ENCODE results near the gene SLC6A18. TPM values are rescaled to one million over a fixed set of nuclear protein-coding genes. Genes with fewer than 3 reads are reported as not detected.

SLC6A18 gene
- total and polyA plus RNA-seq, 2 of the 13 experiments (the other 11 are each of a cell fraction or from before 2014, with no cell fraction given) = not detected

DNA sequence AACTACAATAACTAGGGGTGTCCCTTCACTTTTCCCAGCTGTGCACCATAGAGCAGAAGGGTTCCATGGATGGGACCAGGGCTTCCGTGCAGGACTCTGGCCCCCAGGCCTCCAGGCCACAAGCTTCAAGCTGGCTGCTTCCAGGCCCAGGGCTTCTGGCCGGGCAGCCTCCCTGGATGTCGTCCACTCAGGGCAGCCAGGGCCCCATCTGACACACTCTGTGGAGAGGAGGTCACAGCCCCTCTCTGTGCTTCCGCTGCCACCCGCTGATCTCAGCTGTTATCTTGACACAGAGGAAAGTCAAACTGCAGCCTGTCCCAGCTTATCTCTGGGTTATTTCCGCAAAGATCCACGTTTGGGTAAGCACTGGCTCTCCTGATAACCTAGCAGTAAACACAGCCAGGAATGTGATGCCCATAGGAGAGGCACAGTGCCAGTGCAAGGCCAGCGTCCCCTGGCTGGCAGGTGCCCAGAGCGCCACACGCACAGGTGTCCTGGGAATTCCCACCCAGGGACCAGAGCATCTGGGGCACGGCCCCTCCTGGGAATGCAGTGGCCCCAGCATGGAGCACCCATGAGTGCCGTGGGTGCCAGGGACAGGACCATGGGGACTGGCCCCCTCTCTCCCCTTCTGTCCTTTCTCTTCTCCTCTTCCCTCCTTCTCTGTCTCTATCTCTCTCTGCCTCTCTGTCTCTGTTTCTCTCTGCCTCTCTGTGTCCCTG is 39.4 kb upstream of the SLC6A18 start (continued):
- TF ChIP-seq, protein P1, sequence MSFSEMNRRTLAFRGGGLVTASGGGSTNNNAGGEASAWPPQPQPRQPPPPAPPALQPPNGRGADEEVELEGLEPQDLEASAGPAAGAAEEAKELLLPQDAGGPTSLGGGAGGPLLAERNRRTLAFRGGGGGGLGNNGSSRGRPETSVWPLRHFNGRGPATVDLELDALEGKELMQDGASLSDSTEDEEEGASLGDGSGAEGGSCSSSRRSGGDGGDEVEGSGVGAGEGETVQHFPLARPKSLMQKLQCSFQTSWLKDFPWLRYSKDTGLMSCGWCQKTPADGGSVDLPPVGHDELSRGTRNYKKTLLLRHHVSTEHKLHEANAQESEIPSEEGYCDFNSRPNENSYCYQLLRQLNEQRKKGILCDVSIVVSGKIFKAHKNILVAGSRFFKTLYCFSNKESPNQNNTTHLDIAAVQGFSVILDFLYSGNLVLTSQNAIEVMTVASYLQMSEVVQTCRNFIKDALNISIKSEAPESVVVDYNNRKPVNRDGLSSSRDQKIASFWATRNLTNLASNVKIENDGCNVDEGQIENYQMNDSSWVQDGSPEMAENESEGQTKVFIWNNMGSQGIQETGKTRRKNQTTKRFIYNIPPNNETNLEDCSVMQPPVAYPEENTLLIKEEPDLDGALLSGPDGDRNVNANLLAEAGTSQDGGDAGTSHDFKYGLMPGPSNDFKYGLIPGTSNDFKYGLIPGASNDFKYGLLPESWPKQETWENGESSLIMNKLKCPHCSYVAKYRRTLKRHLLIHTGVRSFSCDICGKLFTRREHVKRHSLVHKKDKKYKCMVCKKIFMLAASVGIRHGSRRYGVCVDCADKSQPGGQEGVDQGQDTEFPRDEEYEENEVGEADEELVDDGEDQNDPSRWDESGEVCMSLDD (CRISPR knock-in tag; IDR thresholded peaks at IDR 0.05; ENCODE audit: borderline replicate concordance) = no peak
- TF ChIP-seq RXRA (CRISPR knock-in tag; IDR thresholded peaks at IDR 0.05) (peak; percentile 88; the same call in 1 of the 2 replicates), ZBTB20 (CRISPR knock-in tag; IDR thresholded peaks at IDR 0.05; ENCODE audit: borderline replicate concordance, low read depth) (peak; percentile 71; the same call in 1 of the 2 replicates), ZNF781 (CRISPR knock-in tag; IDR thresholded peaks at IDR 0.05; ENCODE audit: borderline replicate concordance, not compliant biosample characterization) (peak; percentile 30), LCORL (IDR thresholded peaks at IDR 0.05) (no peak), LCORL (CRISPR knock-in tag; IDR thresholded peaks at IDR 0.05) (peak; percentile 94), SOX6 (IDR thresholded peaks at IDR 0.05) (no peak), SOX6 (CRISPR knock-in tag; IDR thresholded peaks at IDR 0.05) (peak; percentile 75), ZSCAN9 (CRISPR knock-in tag; IDR thresholded peaks at IDR 0.05; ENCODE audit: borderline replicate concordance) (0 out of 2 replicates have a peak, but pooled peaks have one; percentile 38), ZNF788 (CRISPR knock-in tag; IDR thresholded peaks at IDR 0.05; ENCODE audit: borderline replicate concordance) (peak; percentile 57; the same call in 1 of the 2 replicates), ARNTL (CRISPR knock-in tag; IDR thresholded peaks at IDR 0.05) (no peak), SAP130 (CRISPR knock-in tag; IDR thresholded peaks at IDR 0.05; ENCODE audit: low read depth) (peak; percentile 88), ZNF101 (CRISPR knock-in tag; IDR thresholded peaks at IDR 0.05; ENCODE audit: borderline replicate concordance, low read depth) (no peak), GATA4 (IDR thresholded peaks at IDR 0.05; ENCODE audit: borderline replicate concordance, low read depth) (peak; percentile 93), NFYB (CRISPR knock-in tag; IDR thresholded peaks at IDR 0.05) (no peak), ZNF296 (CRISPR knock-in tag; conservative IDR thresholded peaks at IDR 0.05) (peak; percentile 91; the same call in 1 of the 2 replicates)
- TF ChIP-seq, protein P2, sequence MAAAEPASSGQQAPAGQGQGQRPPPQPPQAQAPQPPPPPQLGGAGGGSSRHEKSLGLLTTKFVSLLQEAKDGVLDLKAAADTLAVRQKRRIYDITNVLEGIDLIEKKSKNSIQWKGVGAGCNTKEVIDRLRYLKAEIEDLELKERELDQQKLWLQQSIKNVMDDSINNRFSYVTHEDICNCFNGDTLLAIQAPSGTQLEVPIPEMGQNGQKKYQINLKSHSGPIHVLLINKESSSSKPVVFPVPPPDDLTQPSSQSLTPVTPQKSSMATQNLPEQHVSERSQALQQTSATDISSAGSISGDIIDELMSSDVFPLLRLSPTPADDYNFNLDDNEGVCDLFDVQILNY (CRISPR knock-in tag; conservative IDR thresholded peaks at IDR 0.05) = no peak
- TF ChIP-seq, protein P3, sequence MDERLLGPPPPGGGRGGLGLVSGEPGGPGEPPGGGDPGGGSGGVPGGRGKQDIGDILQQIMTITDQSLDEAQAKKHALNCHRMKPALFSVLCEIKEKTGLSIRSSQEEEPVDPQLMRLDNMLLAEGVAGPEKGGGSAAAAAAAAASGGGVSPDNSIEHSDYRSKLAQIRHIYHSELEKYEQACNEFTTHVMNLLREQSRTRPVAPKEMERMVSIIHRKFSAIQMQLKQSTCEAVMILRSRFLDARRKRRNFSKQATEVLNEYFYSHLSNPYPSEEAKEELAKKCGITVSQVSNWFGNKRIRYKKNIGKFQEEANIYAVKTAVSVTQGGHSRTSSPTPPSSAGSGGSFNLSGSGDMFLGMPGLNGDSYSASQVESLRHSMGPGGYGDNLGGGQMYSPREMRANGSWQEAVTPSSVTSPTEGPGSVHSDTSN (CRISPR knock-in tag; IDR thresholded peaks at IDR 0.05) = no peak
- TF ChIP-seq, protein P4, sequence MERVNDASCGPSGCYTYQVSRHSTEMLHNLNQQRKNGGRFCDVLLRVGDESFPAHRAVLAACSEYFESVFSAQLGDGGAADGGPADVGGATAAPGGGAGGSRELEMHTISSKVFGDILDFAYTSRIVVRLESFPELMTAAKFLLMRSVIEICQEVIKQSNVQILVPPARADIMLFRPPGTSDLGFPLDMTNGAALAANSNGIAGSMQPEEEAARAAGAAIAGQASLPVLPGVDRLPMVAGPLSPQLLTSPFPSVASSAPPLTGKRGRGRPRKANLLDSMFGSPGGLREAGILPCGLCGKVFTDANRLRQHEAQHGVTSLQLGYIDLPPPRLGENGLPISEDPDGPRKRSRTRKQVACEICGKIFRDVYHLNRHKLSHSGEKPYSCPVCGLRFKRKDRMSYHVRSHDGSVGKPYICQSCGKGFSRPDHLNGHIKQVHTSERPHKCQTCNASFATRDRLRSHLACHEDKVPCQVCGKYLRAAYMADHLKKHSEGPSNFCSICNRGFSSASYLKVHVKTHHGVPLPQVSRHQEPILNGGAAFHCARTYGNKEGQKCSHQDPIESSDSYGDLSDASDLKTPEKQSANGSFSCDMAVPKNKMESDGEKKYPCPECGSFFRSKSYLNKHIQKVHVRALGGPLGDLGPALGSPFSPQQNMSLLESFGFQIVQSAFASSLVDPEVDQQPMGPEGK (CRISPR knock-in tag; IDR thresholded peaks at IDR 0.05) = peak; percentile 84
- TF ChIP-seq, protein P5, sequence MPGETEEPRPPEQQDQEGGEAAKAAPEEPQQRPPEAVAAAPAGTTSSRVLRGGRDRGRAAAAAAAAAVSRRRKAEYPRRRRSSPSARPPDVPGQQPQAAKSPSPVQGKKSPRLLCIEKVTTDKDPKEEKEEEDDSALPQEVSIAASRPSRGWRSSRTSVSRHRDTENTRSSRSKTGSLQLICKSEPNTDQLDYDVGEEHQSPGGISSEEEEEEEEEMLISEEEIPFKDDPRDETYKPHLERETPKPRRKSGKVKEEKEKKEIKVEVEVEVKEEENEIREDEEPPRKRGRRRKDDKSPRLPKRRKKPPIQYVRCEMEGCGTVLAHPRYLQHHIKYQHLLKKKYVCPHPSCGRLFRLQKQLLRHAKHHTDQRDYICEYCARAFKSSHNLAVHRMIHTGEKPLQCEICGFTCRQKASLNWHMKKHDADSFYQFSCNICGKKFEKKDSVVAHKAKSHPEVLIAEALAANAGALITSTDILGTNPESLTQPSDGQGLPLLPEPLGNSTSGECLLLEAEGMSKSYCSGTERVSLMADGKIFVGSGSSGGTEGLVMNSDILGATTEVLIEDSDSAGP (CRISPR knock-in tag; IDR thresholded peaks at IDR 0.05; ENCODE audit: borderline replicate concordance) = peak; percentile 58; the same call in 1 of the 2 replicates
- TF ChIP-seq, protein P6, sequence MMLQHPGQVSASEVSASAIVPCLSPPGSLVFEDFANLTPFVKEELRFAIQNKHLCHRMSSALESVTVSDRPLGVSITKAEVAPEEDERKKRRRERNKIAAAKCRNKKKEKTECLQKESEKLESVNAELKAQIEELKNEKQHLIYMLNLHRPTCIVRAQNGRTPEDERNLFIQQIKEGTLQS (CRISPR knock-in tag; IDR thresholded peaks at IDR 0.05) = peak; percentile 57; the same call in 1 of the 2 replicates

Measured in HepG2 (cell line).